Neural crest cell (in vitro differentiated cells): ENCODE data around the gene GPR141. TPM values are rescaled to one million over a fixed set of nuclear protein-coding genes. Genes with fewer than 3 reads are reported as not detected.

Experiments used
- DNase-seq: peaks from one replicate; pipeline ENCODE4 v3.0.0; 2021; ENCODE audit warnings: low read depth, mixed read lengths, low spot score
- H3K27ac Mint-ChIP-seq: one replicate; pipeline ENCODE4 v1.8.0; 2021; ENCODE audit warnings: mild to moderate bottlenecking, mixed read lengths; ENCODE audit not compliant: unreplicated experiment
- H3K27me3 Mint-ChIP-seq: 2 replicates; pipeline ENCODE4 v1.8.0; 2021; ENCODE audit warnings: low read depth, mild to moderate bottlenecking, mixed read lengths
- H3K36me3 Mint-ChIP-seq: 2 replicates; pipeline ENCODE4 v1.8.0; 2021; ENCODE audit warnings: low read depth, mild to moderate bottlenecking, mixed read lengths
- H3K4me1 Mint-ChIP-seq: 2 replicates; pipeline ENCODE4 v1.8.0; 2021; ENCODE audit warnings: mixed read lengths
- H3K4me3 Mint-ChIP-seq: one replicate; pipeline ENCODE4 v1.8.0; 2021; ENCODE audit warnings: mild to moderate bottlenecking, mixed read lengths
- H3K9me3 Mint-ChIP-seq: 2 replicates; pipeline ENCODE4 v1.8.0; 2021; ENCODE audit warnings: mixed read lengths
- total RNA-seq: library from RNA; stranded (reverse); gene quantifications from 2 replicates; pipeline ENCODE4 v1.2.1, GENCODE V29; 2021
- TF ChIP-seq, protein P1 (sequence below): fragments of 200-600 bp; sonication (generic); conservative IDR thresholded peaks from 2 replicates; pipeline ENCODE4 v1.5.0; 2021; ENCODE audit warnings: antibody characterized with exemption, mild to moderate bottlenecking

Gene GPR141
- total RNA-seq, 1 donor from 2014 or later: 0.26 TPM

DNA sequence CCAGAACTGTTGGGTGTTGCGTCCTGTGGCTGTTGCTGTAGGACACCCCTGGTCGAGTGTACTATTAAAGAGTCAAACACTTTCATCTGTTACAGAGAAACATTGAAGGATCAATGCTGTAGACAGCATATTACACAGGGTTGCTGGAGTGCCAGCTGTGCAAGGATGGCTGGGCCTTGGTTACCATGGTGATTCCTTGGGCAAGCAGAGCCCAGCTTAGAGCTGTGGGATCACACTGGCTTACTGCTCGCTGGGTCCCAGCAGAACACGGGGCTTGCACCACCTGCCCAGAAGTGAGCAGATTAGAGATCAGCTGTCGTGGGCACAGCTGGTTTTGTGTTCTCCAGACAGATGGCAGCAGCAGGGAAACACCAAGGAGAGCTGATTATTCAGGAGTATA lies 76.0 kb downstream of the GPR141 start:
- H3K4me3 Mint-ChIP-seq: no peak overlapping the region
- DNase-seq: no peak
- TF ChIP-seq, protein P1, sequence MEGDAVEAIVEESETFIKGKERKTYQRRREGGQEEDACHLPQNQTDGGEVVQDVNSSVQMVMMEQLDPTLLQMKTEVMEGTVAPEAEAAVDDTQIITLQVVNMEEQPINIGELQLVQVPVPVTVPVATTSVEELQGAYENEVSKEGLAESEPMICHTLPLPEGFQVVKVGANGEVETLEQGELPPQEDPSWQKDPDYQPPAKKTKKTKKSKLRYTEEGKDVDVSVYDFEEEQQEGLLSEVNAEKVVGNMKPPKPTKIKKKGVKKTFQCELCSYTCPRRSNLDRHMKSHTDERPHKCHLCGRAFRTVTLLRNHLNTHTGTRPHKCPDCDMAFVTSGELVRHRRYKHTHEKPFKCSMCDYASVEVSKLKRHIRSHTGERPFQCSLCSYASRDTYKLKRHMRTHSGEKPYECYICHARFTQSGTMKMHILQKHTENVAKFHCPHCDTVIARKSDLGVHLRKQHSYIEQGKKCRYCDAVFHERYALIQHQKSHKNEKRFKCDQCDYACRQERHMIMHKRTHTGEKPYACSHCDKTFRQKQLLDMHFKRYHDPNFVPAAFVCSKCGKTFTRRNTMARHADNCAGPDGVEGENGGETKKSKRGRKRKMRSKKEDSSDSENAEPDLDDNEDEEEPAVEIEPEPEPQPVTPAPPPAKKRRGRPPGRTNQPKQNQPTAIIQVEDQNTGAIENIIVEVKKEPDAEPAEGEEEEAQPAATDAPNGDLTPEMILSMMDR: no peak

DNA sequence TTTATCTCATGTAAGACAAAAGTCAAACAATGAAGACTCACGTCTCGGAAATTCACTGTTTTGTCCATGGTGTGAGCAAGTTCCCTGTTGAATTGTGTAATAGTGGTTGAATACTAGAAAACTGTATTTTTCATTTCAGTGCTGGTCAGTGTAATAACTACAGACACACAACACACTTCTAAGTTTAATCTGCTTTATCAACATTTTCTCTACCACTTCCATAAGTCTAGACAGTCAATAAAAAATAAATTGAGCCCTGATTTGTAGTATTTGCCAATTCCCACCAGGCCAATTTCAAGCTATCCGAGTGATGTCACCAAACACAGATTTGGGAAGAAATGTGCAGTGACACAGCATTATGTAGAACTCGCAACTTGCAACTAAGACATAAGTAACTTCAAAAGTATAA lies 81.9 kb downstream of the GPR141 start:
- Mint-ChIP-seq H3K27ac (no peak overlapping the region), H3K4me3 (no peak overlapping the region), H3K4me1 (no peaks in the 10 kb centered on the region), H3K9me3 (peaks cover 6% of the 10 kb centered on the region), H3K27me3 (no peaks in the 10 kb centered on the region), H3K36me3 (no peaks in the 10 kb centered on the region)
- TF ChIP-seq, protein P1: no peak
- DNase-seq: no peak

More for the DNA sequence above, 76.0 kb downstream of the GPR141 start:
- no peaks in the 10 kb centered on the region for H3K27me3 Mint-ChIP-seq
- H3K4me1 Mint-ChIP-seq: peaks cover 12% of the 10 kb centered on the region
- H3K9me3 Mint-ChIP-seq: peaks cover 2% of the 10 kb centered on the region
- no peak overlapping the region for H3K27ac Mint-ChIP-seq
- no peaks in the 10 kb centered on the region for H3K36me3 Mint-ChIP-seq

DNA sequence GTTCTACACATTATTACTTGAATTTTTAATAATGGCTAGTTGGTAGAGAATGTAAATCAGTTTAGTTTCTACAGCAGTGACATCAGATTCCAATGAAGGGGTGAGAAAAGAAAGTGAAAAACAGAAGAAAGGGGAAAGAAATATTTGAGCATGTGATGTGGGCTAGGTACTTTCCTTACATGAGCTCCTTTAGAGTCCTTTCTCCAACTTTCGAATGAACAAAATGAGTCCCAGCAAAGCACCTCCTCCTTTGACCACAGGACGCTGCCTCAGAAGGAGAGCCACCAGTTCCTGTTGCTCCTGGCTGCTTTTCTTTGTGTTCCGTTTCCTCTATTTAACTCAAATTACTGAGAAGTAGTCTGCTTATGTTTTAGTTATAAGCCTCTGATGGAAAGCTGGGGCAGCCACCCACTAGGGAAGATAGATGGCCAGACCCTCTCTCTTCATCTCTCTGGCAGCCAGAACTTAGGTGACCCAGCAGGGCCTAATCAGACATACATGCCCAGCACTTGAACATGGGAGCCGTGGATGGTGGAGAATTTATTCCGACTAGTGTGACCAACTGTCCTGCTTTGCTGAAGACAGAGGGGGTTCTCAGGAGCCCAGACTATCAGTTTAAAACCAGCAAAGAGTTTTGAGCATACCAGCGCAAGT lies 82.4 kb downstream of the GPR141 start:
- no peak for DNase-seq
- Mint-ChIP-seq H3K27ac (peak overlapping the region; percentile 59), H3K4me3 (no peak overlapping the region), H3K4me1 (no peaks in the 10 kb centered on the region), H3K36me3 (no peaks in the 10 kb centered on the region), H3K9me3 (peaks cover 6% of the 10 kb centered on the region), H3K27me3 (no peaks in the 10 kb centered on the region)
- TF ChIP-seq, protein P1: no peak

DNA sequence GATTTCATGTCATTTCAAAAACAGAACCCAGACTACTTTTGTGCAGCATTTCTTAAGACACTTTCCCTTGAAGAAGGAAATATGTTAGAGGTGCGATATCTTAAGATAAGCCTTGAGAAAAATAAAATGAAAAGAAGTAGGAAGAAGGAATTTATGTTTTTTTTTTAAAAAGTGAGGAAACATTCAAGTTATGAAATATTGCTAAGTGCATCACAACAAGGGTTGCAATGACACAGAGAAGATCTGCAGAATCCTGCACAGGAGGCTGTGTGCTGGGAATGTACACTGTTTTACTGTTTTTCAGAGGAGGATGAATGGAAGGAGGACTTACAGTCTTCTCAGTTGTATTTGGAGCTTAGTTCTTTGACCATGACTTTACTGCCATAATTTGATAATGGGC lies 85.0 kb downstream of the GPR141 start:
- Mint-ChIP-seq H3K4me1 (no peaks in the 10 kb centered on the region), H3K27ac (no peak overlapping the region), H3K27me3 (no peaks in the 10 kb centered on the region), H3K36me3 (no peaks in the 10 kb centered on the region), H3K4me3 (no peak overlapping the region), H3K9me3 (peaks cover 11% of the 10 kb centered on the region)
- no peak for DNase-seq
- TF ChIP-seq, protein P1: no peak

DNA sequence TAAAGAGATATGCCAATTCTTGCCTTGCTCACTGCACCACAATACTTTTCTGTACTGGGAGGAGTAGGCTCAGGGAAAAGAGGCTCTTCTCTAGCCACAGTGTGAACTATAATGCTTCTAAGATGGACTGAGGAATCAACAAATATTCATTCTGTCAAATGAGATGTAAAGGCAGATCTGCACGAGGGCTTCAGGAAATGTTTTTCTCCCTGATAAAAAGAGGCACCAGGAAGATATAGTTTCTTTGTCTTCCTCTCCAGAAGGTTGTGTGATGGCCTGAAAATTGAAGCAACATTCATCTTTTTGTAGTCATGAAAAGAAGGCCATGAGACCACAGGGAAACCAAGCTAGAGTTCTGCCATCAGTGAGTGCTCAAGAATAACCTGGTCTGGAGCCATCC lies 85.7 kb downstream of the GPR141 start:
- Mint-ChIP-seq H3K9me3 (peaks cover 11% of the 10 kb centered on the region), H3K4me3 (no peak overlapping the region), H3K27ac (no peak overlapping the region), H3K36me3 (no peaks in the 10 kb centered on the region), H3K27me3 (no peaks in the 10 kb centered on the region), H3K4me1 (no peaks in the 10 kb centered on the region)
- TF ChIP-seq, protein P1: no peak
- DNase-seq: no peak
